OCI-LY3 (cell line): Measurements from ENCODE around the gene EIF4A3.

ENCODE experiments used
- EZH2phosphoT487 ChIP-seq: fragments of 200-600 bp; shearing (Covaris generic); IDR thresholded peaks from 2 replicates; pipeline ENCODE4 v1.6.1; 2018; ENCODE audit warnings: antibody characterized with exemption, mixed run types, low read depth
- TF ChIP-seq, protein P1 (sequence below): fragments of 200-600, 300-600 bp; sonication (generic); IDR thresholded peaks from 2 replicates; pipeline ENCODE4 v1.5.1; 2014; ENCODE audit warnings: antibody characterized with exemption, low read length, low read depth

DNA sequence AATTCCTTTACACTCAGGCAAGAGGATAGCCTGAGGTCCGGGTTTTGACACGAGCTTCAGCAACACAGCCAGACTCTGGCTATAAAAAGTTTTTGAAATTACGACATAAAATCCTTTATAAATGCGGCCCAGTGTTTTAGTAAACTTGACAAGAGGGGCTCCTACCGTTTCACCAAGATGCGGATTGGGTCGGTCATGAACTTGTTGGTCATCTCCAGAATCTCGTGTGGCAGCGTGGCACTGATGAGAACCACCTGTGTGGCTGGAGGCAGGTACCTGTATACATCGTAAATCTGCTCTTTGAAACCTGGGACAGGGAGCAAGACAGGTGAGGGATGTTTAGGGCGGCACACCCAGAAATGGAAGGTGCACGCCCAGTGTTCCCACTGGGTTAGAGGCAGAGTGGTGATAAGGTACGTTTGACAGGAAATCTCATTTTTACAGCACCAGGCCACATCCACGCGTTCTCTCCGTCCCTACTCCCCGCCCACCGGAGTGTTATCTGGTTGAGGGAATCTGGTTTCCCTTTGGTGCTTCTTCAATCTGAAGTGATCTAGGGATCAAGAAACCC lies 8.0 kb downstream of the EIF4A3 start:
- TF ChIP-seq, protein P1, sequence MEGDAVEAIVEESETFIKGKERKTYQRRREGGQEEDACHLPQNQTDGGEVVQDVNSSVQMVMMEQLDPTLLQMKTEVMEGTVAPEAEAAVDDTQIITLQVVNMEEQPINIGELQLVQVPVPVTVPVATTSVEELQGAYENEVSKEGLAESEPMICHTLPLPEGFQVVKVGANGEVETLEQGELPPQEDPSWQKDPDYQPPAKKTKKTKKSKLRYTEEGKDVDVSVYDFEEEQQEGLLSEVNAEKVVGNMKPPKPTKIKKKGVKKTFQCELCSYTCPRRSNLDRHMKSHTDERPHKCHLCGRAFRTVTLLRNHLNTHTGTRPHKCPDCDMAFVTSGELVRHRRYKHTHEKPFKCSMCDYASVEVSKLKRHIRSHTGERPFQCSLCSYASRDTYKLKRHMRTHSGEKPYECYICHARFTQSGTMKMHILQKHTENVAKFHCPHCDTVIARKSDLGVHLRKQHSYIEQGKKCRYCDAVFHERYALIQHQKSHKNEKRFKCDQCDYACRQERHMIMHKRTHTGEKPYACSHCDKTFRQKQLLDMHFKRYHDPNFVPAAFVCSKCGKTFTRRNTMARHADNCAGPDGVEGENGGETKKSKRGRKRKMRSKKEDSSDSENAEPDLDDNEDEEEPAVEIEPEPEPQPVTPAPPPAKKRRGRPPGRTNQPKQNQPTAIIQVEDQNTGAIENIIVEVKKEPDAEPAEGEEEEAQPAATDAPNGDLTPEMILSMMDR = no peak
- TF ChIP-seq EZH2phosphoT487 = no peak
